Activated naive CD8-positive, alpha-beta T cell treated with anti-CD3 and anti-CD28 coated beads, Interleukin-2, amount 50 U/mL, for 24 hours (primary cell): ENCODE measurements around the gene NSF.
"Not testable (repeated sequence)": the region's sequence is repeated elsewhere in the genome, so short reads cannot be mapped to it uniquely, and the experiment has no call there.

ENCODE experiments used
- ATAC-seq: fragments of 150-1000 bp; cut with Tn5 transposase; one replicate; pipeline ENCODE4 v1.10.0; 2021
- DNase-seq: peaks from one replicate; pipeline ENCODE4 v3.0.0; 2021
- H3K27ac Mint-ChIP-seq: one replicate; pipeline ENCODE4 v1.8.0; 2021; ENCODE audit warnings: mild to moderate bottlenecking, mixed read lengths
- H3K27me3 Mint-ChIP-seq: one replicate; pipeline ENCODE4 v1.8.0; 2021; ENCODE audit warnings: mixed read lengths
- H3K36me3 Mint-ChIP-seq: one replicate; pipeline ENCODE4 v1.8.0; 2021; ENCODE audit warnings: low read depth, mixed read lengths
- H3K4me1 Mint-ChIP-seq: one replicate; pipeline ENCODE4 v1.8.0; 2021; ENCODE audit warnings: mixed read lengths
- H3K4me3 Mint-ChIP-seq: one replicate; pipeline ENCODE4 v1.8.0; 2021; ENCODE audit warnings: mild to moderate bottlenecking, moderate library complexity, mixed read lengths
- H3K9me3 Mint-ChIP-seq: one replicate; pipeline ENCODE4 v1.8.0; 2021; ENCODE audit warnings: mixed read lengths

NSF gene

DNA sequence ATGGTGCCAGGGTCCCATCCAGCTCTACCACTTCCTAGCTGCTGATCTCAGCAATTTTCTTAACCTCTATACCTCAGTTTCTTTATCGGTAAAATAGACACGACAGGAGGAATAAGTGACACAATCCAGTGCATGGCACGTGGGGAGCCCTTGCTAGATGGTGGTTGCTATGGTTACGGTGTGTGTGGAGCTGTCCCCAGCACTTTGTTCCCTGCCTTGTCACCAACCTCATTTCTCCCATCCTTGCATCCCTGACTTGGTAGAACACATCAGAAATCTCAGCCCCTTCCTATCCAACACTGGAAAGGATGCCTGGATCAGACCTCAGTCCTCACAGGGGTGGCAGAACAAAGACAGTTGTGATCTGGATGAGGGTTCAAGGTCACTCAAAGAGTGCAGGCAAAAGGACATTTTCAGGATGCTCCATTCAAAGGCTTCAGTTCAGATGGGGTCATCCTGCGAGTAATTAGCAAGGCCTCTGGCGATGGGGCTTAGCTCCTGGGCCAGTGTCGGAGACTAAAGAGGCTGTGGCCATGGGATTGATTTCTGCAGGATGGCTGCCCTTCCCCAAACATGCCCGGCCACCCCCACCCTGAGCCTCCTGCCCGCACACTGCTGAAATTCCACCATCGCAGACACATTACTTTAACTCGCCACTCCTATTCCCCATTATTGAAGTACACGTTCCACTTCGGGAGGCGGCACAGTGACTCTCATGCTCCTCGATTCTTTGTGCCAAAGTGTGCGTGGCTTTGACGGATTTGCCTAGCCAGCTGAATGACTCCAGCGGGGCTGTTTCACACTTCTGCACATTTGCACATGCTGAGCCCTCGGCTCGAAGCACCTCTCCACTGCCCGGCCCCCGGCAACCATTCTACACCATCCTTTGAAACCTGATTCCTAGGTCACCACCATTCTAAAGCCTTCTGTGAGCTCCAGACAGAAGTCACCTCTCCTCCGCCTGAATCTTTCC is 187.8 kb downstream of the NSF start:
- H3K4me3 Mint-ChIP-seq, result no peak overlapping the region
- peaks cover 19% of the 10 kb centered on the region for H3K27me3 Mint-ChIP-seq
- H3K9me3 Mint-ChIP-seq, result no peaks in the 10 kb centered on the region
- ATAC-seq (no peak), DNase-seq (no peak)
- H3K36me3 Mint-ChIP-seq, result no peaks in the 10 kb centered on the region
- H3K4me1 Mint-ChIP-seq, result no peaks in the 10 kb centered on the region
- no peak overlapping the region for H3K27ac Mint-ChIP-seq

DNA sequence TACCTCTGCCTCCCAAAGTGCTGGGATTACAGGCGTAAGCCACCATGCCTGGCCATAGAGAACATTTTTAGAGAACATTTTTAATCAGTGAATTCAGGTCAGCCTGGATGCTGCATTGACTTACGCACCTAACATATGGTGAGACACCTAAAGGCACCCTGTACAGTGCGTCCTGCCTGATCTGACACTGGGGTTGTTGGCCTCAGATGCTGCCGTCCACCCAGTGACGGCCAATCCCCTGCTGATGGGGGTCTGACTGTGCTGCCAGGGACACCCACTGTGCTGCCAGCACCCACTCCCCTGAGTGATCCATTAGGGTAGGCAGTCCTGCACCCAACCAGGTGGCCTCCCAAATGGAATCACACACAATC is 189.5 kb downstream of the NSF start:
- Mint-ChIP-seq H3K36me3 (no peaks in the 10 kb centered on the region), H3K4me1 (no peaks in the 10 kb centered on the region), H3K9me3 (no peaks in the 10 kb centered on the region), H3K4me3 (no peak overlapping the region), H3K27me3 (peaks cover 12% of the 10 kb centered on the region), H3K27ac (no peak overlapping the region)
- ATAC-seq, result no peak
- no peak for DNase-seq

DNA sequence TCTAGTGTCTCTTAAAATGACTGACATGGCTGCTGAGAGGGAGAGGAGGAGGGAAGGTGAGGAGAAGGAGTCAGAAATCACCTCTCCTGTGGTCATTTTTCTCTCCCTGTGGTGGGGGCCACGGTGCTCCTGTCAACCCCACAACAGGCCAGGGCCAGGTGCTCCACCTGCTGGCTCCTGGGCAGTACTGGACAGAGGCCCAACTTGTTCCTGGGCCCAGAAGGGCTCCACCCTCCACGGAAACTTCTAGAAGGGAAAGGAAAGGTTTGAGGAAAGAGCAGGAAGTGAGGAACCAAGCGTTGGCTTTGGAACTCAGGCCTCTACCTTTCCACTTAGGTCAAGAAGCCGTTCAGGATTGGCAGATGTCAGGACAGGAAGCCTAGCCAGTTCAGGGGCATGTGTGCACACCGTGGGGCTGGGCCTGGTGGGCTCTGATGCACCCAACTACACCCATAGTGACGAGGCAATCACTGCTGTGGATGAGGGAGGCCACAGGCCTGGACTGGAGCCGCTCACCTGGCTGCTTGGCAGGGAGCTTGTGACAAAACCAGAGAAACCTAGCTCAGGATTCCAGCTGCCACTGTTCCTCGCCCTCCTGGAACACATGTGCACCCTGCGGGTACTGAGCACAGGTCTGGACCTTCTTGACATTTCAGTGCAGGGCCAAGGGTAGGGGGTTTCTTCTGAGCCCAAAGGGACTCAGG is 191.9 kb downstream of the NSF start:
- Mint-ChIP-seq H3K27ac (no peak overlapping the region), H3K9me3 (no peaks in the 10 kb centered on the region), H3K4me1 (no peaks in the 10 kb centered on the region), H3K36me3 (no peaks in the 10 kb centered on the region), H3K4me3 (no peak overlapping the region), H3K27me3 (peaks cover 9% of the 10 kb centered on the region)
- no peak for DNase-seq
- peak; percentile 40 for ATAC-seq

DNA sequence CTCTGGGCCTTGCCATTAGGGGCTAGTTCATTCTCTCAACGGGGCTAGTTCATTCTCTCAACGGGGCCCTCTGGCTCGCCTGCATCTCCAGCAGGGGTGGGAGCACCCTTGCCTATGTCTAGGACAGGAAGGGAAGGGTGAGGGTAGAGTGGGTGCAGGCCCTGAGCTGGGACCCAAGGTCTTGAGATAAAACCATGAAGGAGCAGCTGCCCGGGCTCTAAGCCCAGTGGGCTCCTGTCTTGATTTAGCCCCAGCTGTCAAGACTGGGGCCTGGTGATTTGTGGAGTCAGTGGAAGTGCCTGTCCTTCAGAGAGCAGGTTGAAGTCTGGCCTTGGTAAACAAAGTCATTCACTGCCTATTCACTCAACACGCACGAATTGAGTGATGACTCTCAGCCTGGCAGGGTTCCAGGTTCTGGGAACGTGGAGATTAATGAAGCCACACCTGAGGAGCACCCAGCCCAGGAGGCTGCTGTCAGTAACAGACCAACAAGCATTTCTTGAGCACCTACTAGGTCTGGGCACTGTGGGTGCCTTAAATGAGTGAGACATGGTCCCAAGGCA is 192.6 kb downstream of the NSF start:
- Mint-ChIP-seq H3K4me3 (no peak overlapping the region), H3K4me1 (no peaks in the 10 kb centered on the region), H3K9me3 (no peaks in the 10 kb centered on the region), H3K27ac (no peak overlapping the region), H3K27me3 (peaks cover 6% of the 10 kb centered on the region), H3K36me3 (no peaks in the 10 kb centered on the region)
- ATAC-seq, result no peak
- no peak for DNase-seq

DNA sequence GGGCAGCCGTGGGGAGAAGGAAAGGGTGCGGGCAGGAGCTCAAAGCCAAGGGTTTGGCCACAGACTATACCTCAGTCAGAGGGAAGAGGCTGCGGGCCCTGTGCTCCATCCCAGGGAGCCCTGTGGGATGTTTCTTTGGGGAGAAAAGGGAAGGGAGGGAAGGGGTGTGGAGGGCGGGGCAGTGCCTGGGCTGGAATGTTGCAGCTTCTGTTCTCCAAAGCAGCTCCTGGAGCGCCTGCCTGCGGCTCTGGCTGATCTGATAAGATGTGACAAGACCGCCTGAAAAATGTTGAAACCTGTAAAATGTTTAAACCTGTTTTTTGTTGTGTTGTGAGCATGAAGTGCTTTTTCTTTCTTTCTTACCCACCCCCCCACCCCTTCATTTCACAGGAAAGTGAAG is 195.2 kb downstream of the NSF start:
- Mint-ChIP-seq H3K36me3 (no peaks in the 10 kb centered on the region), H3K4me3 (no peak overlapping the region), H3K4me1 (no peaks in the 10 kb centered on the region), H3K9me3 (no peaks in the 10 kb centered on the region), H3K27me3 (peaks cover 3% of the 10 kb centered on the region), H3K27ac (no peak overlapping the region)
- DNase-seq (no peak), ATAC-seq (no peak)

DNA sequence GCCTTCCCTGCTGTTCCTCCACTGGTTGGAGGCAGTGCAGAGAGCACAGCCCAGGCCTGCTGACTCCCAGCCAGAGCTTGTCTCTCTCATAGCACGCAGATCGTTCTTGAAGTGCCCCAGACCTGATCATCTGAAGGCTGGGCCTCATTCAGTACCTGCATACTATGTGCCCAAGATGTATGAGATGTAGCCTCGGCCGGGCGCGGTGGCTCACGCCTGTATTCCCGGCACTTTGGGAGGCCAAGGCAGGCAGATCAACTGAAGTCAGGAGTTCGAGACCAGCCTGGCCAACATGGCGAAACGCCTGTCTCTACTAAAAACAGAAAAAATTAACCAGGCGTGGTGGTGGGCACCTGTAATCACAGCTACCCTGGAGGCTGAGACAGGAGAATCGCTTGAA is 197.0 kb downstream of the NSF start:
- Mint-ChIP-seq H3K4me3 (no peak overlapping the region), H3K27ac (no peak overlapping the region), H3K4me1 (no peaks in the 10 kb centered on the region), H3K36me3 (no peaks in the 10 kb centered on the region), H3K27me3 (peaks cover 12% of the 10 kb centered on the region), H3K9me3 (no peaks in the 10 kb centered on the region)
- DNase-seq (no peak), ATAC-seq (no peak)

DNA sequence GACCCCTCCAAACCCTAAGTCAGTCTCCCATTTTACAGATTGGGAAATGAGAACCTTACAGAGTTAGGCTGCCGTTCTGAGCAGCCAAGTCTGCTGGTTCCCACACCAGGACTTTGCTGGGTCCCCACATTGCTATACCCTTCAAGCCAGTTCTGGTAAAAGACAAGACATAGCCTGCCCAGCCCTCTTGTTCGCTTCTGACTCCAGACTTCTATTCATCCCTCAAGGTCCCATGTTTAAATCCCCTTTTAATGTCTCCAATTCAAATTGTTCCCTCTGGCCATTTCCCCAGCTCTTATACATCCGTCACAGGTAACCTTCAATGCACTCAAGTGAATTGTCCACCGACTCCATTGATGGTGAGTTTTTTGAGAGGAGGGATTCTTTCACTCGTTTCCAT is 197.8 kb downstream of the NSF start:
- Mint-ChIP-seq H3K36me3 (no peaks in the 10 kb centered on the region), H3K4me1 (no peaks in the 10 kb centered on the region), H3K27me3 (peaks cover 12% of the 10 kb centered on the region), H3K27ac (no peak overlapping the region), H3K4me3 (no peak overlapping the region), H3K9me3 (no peaks in the 10 kb centered on the region)
- ATAC-seq, result no peak
- no peak for DNase-seq

DNA sequence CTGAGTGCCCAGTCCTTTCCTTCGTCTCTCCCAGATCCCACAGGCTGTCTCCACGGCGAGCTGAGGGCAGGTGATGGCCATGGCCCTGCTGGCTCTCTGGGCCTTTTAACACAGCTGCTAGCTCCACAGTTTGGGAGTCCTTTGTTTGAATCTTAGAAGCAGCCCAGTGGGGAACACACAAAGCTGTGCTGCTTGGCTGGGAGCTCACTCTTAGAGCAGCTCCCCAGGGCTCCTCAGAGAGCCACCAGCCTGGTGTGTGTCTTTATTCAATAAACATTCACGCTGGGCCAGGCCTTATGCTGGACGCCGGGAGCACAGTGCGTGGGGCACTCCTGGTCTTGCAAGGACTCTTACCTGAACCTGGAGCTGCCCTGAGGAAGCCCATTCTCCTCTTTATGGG is 198.3 kb downstream of the NSF start:
- Mint-ChIP-seq H3K4me1 (no peaks in the 10 kb centered on the region), H3K27ac (no peak overlapping the region), H3K27me3 (peaks cover 12% of the 10 kb centered on the region), H3K9me3 (no peaks in the 10 kb centered on the region), H3K4me3 (no peak overlapping the region), H3K36me3 (no peaks in the 10 kb centered on the region)
- DNase-seq (no peak), ATAC-seq (no peak)

DNA sequence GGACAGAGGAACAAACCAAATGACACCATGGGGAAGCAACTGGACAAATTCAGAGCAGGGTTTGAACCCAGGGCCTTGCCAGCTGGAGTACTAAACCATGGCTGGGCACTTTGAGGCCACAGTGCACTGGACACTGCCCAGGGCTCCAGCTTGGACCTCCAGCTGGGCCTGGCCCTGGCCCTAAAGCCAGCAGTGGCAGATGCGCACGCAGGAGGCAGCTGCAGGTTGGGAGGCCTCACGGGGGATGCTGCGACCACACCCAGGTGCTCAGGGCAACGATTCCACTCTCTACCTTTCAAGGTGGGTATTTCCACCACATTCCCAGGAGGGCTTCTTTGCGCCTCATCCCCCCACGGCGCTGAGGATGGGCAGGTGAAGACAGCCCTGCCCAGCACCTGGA is 199.1 kb downstream of the NSF start:
- ATAC-seq, result no peak

DNA sequence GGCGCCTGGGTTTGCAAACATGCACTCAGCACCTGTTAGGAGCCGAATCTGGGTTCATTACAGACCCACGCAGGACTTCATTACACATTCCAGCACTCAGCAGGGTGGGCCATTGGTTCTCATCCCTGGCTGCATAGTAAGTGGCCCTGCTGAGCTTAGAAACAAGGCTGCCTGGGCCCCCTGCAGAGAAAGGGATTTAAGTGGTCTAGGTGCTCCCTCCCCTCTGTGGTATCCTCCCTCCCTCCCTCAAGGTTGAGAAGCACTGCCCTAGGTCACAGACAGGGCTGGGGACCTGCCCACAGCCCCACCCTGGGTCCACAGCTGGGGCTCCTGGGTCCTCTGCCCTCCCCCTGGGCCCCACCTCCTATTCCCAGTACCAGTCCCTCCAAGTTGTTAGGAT is 199.7 kb downstream of the NSF start:
- no peaks in the 10 kb centered on the region for H3K4me1 Mint-ChIP-seq
- H3K36me3 Mint-ChIP-seq, result no peaks in the 10 kb centered on the region
- no peak overlapping the region for H3K27ac Mint-ChIP-seq
- no peaks in the 10 kb centered on the region for H3K9me3 Mint-ChIP-seq
- ATAC-seq (no peak), DNase-seq (no peak)
- no peak overlapping the region for H3K4me3 Mint-ChIP-seq
- peaks cover 14% of the 10 kb centered on the region for H3K27me3 Mint-ChIP-seq

More for the DNA sequence above, 199.1 kb downstream of the NSF start:
- no peaks in the 10 kb centered on the region for H3K36me3 Mint-ChIP-seq
- no peaks in the 10 kb centered on the region for H3K9me3 Mint-ChIP-seq
- no peaks in the 10 kb centered on the region for H3K4me1 Mint-ChIP-seq
- no peak overlapping the region for H3K4me3 Mint-ChIP-seq
- peaks cover 14% of the 10 kb centered on the region for H3K27me3 Mint-ChIP-seq
- no peak overlapping the region for H3K27ac Mint-ChIP-seq
- no peak for DNase-seq

DNA sequence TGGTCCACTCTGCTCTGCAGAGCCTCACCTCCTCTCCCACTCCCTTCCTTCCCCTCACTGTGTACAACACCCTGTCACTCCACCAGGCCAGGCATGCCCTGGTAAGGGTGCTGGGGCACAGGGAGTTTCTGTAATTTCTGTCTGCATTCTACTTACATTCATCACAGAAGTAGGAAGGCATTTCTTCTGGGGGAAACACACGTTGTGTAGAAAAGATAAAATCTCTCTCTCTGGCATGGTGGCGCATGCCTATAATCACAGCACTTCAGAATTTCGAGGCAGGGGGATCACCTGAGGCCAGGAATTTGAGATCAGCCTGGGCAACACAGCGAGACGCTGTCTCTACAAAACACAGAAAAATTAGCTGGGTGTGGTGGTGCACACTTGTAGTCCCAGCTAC is 201.1 kb downstream of the NSF start:
- H3K4me3 Mint-ChIP-seq, result no peak overlapping the region
- H3K27me3 Mint-ChIP-seq, result peaks cover 16% of the 10 kb centered on the region
- H3K4me1 Mint-ChIP-seq, result no peaks in the 10 kb centered on the region
- ATAC-seq, result no peak
- no peak for DNase-seq
- H3K9me3 Mint-ChIP-seq, result no peaks in the 10 kb centered on the region
- no peak overlapping the region for H3K27ac Mint-ChIP-seq
- H3K36me3 Mint-ChIP-seq, result no peaks in the 10 kb centered on the region

DNA sequence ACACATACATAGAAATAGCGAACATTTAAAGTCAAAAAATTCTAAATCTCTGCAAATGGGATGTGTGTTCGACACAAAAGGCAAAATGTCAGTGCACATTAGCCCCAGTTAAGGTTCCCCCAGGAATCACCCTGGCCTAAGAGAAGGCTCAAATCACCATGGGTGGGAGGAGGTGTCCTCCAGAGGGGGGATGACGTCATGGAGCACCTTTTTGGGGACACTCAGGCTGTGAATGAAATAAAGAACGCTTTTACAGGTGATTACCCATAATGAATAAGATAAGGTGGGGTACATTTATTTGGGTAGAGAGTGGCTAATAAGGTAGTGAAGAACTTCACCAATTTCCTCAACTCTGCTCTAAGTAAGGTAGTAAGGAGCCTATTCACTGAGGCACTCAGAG is 201.6 kb downstream of the NSF start:
- peaks cover 18% of the 10 kb centered on the region for H3K27me3 Mint-ChIP-seq
- ATAC-seq, result no peak
- DNase-seq, result no peak
- no peaks in the 10 kb centered on the region for H3K9me3 Mint-ChIP-seq
- no peak overlapping the region for H3K4me3 Mint-ChIP-seq
- H3K4me1 Mint-ChIP-seq, result no peaks in the 10 kb centered on the region
- H3K36me3 Mint-ChIP-seq, result no peaks in the 10 kb centered on the region
- H3K27ac Mint-ChIP-seq, result no peak overlapping the region

DNA sequence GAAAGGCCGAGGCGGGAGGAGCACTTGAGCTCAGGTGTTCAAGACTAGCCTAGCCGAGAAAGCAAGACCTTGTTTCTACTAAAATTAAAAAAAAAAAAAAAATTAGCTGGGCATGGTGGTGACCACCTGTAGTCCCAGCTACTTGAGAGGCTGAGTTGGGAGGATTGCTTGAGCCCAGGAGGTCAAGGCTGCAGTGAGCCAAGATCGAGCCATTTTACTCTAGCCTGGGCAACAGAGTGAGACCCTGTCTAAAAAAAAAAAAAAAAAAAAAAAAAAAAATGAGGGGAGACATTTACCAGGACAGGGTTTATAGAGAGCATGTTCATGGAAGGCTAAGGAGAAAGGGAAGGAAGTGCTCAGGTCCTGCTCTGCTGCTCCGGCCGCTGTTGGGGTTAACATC is 202.6 kb downstream of the NSF start:
- H3K27me3 Mint-ChIP-seq, result peaks cover 18% of the 10 kb centered on the region
- not testable (repeated sequence) for H3K36me3 Mint-ChIP-seq, H3K4me1 Mint-ChIP-seq, ATAC-seq, H3K27ac Mint-ChIP-seq, H3K4me3 Mint-ChIP-seq, DNase-seq, H3K9me3 Mint-ChIP-seq

DNA sequence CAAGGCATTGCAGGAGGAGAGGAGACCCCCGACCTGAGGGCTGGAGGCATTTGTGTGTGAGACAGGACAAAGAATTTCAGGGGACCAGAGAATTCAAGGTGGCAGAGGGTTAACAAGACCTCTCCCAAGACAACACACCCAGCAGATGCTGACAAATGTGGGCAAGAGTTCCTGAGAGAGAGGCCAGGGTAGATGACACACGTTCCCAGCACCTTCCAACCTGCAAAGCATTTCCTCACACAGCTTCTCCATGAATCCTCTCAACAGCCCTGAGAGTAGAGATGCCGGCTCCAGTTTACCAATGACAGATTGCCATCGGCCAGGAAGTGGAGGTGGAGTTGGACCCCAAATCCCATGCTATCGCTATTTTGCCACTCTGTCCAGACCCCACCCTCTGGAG is 203.1 kb downstream of the NSF start:
- Mint-ChIP-seq H3K9me3 (no peaks in the 10 kb centered on the region), H3K27me3 (peaks cover 18% of the 10 kb centered on the region), H3K27ac (no peak overlapping the region), H3K36me3 (no peaks in the 10 kb centered on the region), H3K4me3 (no peak overlapping the region), H3K4me1 (no peaks in the 10 kb centered on the region)
- DNase-seq (no peak), ATAC-seq (no peak)

DNA sequence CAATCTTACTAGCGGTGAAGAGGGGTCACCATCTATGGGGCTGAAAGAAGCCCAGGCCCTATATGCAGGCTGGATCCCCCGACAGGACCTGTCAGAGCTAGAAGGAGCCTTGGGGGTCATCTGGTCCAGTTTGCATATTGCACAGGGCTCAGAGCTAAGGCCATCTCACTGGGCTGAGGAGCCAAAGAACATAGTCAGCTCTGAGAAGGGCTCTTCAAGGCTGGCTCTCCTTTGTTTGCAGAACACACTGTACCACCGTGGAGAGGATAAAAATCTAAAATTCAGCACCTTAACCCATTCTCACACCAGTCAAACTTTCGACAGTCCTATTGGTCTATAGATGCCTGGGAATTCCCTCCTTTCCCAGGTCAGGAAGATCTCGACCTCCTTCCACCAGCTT is 203.8 kb downstream of the NSF start:
- Mint-ChIP-seq H3K9me3 (no peaks in the 10 kb centered on the region), H3K27me3 (peaks cover 18% of the 10 kb centered on the region), H3K4me3 (no peak overlapping the region), H3K4me1 (no peaks in the 10 kb centered on the region), H3K27ac (no peak overlapping the region), H3K36me3 (no peaks in the 10 kb centered on the region)
- ATAC-seq (no peak), DNase-seq (no peak)
